Hepatocyte (in vitro differentiated cells): ENCODE data around the gene FAM217B.

Experiments
- CTCF ChIP-seq: fragments of 200-600 bp; sonication (generic); IDR thresholded peaks from 2 replicates; pipeline ENCODE4 v1.5.1; 2016; ENCODE audit warnings: antibody characterized with exemption, mild to moderate bottlenecking; ENCODE audit not compliant: poor library complexity
- EZH2 ChIP-seq: fragments of 200-600 bp; sonication (generic); IDR thresholded peaks from 2 replicates; pipeline ENCODE4 v1.6.1; 2016; ENCODE audit warnings: antibody characterized with exemption, mild to moderate bottlenecking, borderline replicate concordance
- EZH2phosphoT487 ChIP-seq: fragments of 200-600 bp; sonication (generic); IDR thresholded peaks from one replicate; pipeline ENCODE4 v1.6.1; 2018; ENCODE audit warnings: antibody characterized with exemption, mild to moderate bottlenecking, low read depth, moderate library complexity; ENCODE audit not compliant: unreplicated experiment, severe bottlenecking

GRCh38 chr20:59947376-59947775 lies 7.2 kb downstream of the FAM217B start:
- TF ChIP-seq EZH2phosphoT487 (no peak), CTCF (no peak), EZH2 (no peak)
